Peyer's patch (tissue), 4 donors: ENCODE results near the gene KCNH6.

Source experiments
- POLR2A ChIP-seq, 2 donors: fragments of 450-650 bp; IDR thresholded peaks; one replicate each; pipeline ENCODE4 v1.5.1; 2017; ENCODE audit warnings: antibody characterized with exemption in 2 of 2, mild to moderate bottlenecking in 2 of 2, moderate library complexity in 2 of 2
- TF ChIP-seq, protein P1 (sequence below), 6 experiments: fragments of 450-650 bp in 4 of 6; fragments of 200-600 bp in 2 of 6; sonication (generic) in 1 of 6; IDR thresholded peaks; one replicate each; pipeline ENCODE4 v1.5.1; 2017 to 2019; ENCODE audit warnings: antibody characterized with exemption in 6 of 6, mild to moderate bottlenecking in 3 of 6, moderate library complexity in 1 of 6

DNA sequence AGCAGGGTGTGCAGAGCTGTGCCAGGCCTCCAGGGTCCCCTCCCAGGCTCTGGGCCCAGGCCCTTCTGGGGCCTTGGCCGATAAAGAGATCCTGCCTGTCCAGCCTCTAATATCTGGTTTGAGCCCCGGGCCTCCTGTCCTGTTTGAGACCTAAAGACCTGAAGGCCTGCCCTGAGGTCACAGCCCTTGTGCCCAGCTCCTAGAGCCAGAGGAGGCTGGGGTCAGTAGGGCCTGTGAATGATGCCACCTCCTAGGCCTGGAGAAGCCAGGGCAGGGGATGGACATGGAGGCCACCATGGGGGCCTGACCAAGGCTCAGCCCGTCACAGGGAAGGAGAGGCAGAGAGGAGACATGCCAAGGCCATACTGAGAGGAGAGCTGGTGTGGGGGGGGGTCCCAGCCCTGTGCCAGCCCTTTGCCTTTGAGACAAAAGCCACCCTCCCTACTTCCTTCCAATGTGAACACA is 7.4 kb downstream of the KCNH6 start:
- TF ChIP-seq, protein P1, sequence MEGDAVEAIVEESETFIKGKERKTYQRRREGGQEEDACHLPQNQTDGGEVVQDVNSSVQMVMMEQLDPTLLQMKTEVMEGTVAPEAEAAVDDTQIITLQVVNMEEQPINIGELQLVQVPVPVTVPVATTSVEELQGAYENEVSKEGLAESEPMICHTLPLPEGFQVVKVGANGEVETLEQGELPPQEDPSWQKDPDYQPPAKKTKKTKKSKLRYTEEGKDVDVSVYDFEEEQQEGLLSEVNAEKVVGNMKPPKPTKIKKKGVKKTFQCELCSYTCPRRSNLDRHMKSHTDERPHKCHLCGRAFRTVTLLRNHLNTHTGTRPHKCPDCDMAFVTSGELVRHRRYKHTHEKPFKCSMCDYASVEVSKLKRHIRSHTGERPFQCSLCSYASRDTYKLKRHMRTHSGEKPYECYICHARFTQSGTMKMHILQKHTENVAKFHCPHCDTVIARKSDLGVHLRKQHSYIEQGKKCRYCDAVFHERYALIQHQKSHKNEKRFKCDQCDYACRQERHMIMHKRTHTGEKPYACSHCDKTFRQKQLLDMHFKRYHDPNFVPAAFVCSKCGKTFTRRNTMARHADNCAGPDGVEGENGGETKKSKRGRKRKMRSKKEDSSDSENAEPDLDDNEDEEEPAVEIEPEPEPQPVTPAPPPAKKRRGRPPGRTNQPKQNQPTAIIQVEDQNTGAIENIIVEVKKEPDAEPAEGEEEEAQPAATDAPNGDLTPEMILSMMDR (IDR thresholded peaks at IDR 0.05), result no peak
- no peak for TF ChIP-seq POLR2A (IDR thresholded peaks at IDR 0.05)
